HEK293 (cell line): Measurements from ENCODE around the gene DEDD.

Source experiments
- CTCF ChIA-PET: fragments of 350-600 bp; formaldehyde crosslinking; extraction: SDS; loops from one replicate; lab custom pipeline; 2021; ENCODE audit warnings: antibody characterized with exemption; lab: Yijun Ruan, JAX
- POLR2A ChIA-PET: fragments of 300-600 bp; formaldehyde crosslinking; extraction: SDS; loops from one replicate; lab custom pipeline; 2020; ENCODE audit warnings: antibody characterized with exemption, inconsistent platforms; lab: Yijun Ruan, JAX
- H3K27ac ChIP-seq: fragments of 200-500 bp; sonication (Bioruptor generic); 2 replicates; pipeline ENCODE4 v1.5.1; 2014; ENCODE audit warnings: low read depth, low read length, control low read depth, inconsistent platforms; ENCODE audit errors: extremely low read depth
- H3K36me3 ChIP-seq, 2 experiments: fragments of 200-500 bp in 1 of 2; sonication (Bioruptor generic) in 1 of 2; 1 replicate in 1 of 2; 2 replicates in 1 of 2; pipeline ENCODE4 v1.5.1; 2014 to 2017; ENCODE audit warnings: inconsistent platforms in 2 of 2, low read length in 2 of 2; ENCODE audit not compliant: control insufficient read depth in 2 of 2, insufficient read depth in 1 of 2
- H3K4me1 ChIP-seq: fragments of 200-500 bp; sonication (Bioruptor generic); 2 replicates; pipeline ENCODE4 v1.5.1; 2014; ENCODE audit warnings: mild to moderate bottlenecking, low read length, inconsistent platforms; ENCODE audit not compliant: control insufficient read depth, insufficient read depth
- H3K4me3 ChIP-seq: 2 replicates; pipeline ENCODE4 v1.5.1; 2011; ENCODE audit warnings: low read depth, mild to moderate bottlenecking, control low read depth, low read length, moderate library complexity
- H3K9me3 ChIP-seq: fragments of 200-500 bp; sonication (Bioruptor generic); 2 replicates; pipeline ENCODE4 v1.5.1; 2014; ENCODE audit warnings: low read depth, low read length, inconsistent platforms; ENCODE audit not compliant: control insufficient read depth, insufficient read depth
- EGR2 ChIP-seq: fragments of 450-650 bp; formaldehyde crosslinking; IDR thresholded peaks from 2 replicates; pipeline ENCODE4 v1.5.1; 2016; ENCODE audit warnings: low read depth, missing biosample characterization, missing genetic modification characterization
- PRDM2 ChIP-seq: fragments of 450-650 bp; formaldehyde crosslinking; IDR thresholded peaks from 2 replicates; pipeline ENCODE4 v1.5.1; 2016; ENCODE audit warnings: missing biosample characterization, missing genetic modification characterization, borderline replicate concordance
- YY2 ChIP-seq: fragments of 450-650 bp; formaldehyde crosslinking; IDR thresholded peaks from 2 replicates; pipeline ENCODE4 v1.5.1; 2016; ENCODE audit warnings: missing biosample characterization, missing genetic modification characterization
- ZEB2 ChIP-seq: fragments of 450-650 bp; formaldehyde crosslinking; IDR thresholded peaks from 2 replicates; pipeline ENCODE4 v1.5.1; 2016; ENCODE audit warnings: missing biosample characterization, missing genetic modification characterization
- ZFP41 ChIP-seq: fragments of 450-650 bp; formaldehyde crosslinking; IDR thresholded peaks from 2 replicates; pipeline ENCODE4 v1.5.1; 2016; ENCODE audit warnings: missing biosample characterization, missing genetic modification characterization, borderline replicate concordance
- ZFP69B ChIP-seq: fragments of 450-650 bp; formaldehyde crosslinking; IDR thresholded peaks from 2 replicates; pipeline ENCODE4 v1.5.1; 2016; ENCODE audit warnings: missing biosample characterization, missing genetic modification characterization
- ZNF10 ChIP-seq: fragments of 450-650 bp; formaldehyde crosslinking; IDR thresholded peaks from 2 replicates; pipeline ENCODE4 v1.5.1; 2017; ENCODE audit warnings: missing biosample characterization, missing genetic modification characterization
- ZNF112 ChIP-seq: fragments of 450-650 bp; formaldehyde crosslinking; IDR thresholded peaks from 2 replicates; pipeline ENCODE4 v1.5.0; 2017; ENCODE audit warnings: missing biosample characterization, missing genetic modification characterization
- ZNF132 ChIP-seq: fragments of 450-650 bp; formaldehyde crosslinking; IDR thresholded peaks from 2 replicates; pipeline ENCODE4 v1.5.1; 2017; ENCODE audit warnings: missing biosample characterization, missing genetic modification characterization, borderline replicate concordance
- ZNF133 ChIP-seq: fragments of 450-650 bp; formaldehyde crosslinking; IDR thresholded peaks from 2 replicates; pipeline ENCODE4 v1.5.1; 2016; ENCODE audit warnings: missing biosample characterization, missing genetic modification characterization
- ZNF16 ChIP-seq: fragments of 450-650 bp; formaldehyde crosslinking; IDR thresholded peaks from 2 replicates; pipeline ENCODE4 v1.5.1; 2016; ENCODE audit warnings: low read depth, missing biosample characterization, missing genetic modification characterization
- ZNF211 ChIP-seq: fragments of 450-650 bp; formaldehyde crosslinking; IDR thresholded peaks from 2 replicates; pipeline ENCODE4 v1.5.1; 2016; ENCODE audit warnings: low read depth, missing biosample characterization, missing genetic modification characterization
- ZNF223 ChIP-seq: fragments of 450-650 bp; formaldehyde crosslinking; IDR thresholded peaks from 2 replicates; pipeline ENCODE4 v1.5.1; 2016; ENCODE audit warnings: missing biosample characterization, missing genetic modification characterization
- ZNF292 ChIP-seq: fragments of 450-650 bp; formaldehyde crosslinking; IDR thresholded peaks from 2 replicates; pipeline ENCODE4 v1.5.1; 2016; ENCODE audit warnings: low read depth, missing biosample characterization, missing genetic modification characterization, borderline replicate concordance
- ZNF398 ChIP-seq: fragments of 450-650 bp; formaldehyde crosslinking; IDR thresholded peaks from 2 replicates; pipeline ENCODE4 v1.5.1; 2017; ENCODE audit warnings: missing biosample characterization, missing genetic modification characterization
- ZNF529 ChIP-seq: fragments of 450-650 bp; formaldehyde crosslinking; IDR thresholded peaks from 2 replicates; pipeline ENCODE4 v1.5.1; 2017; ENCODE audit warnings: missing genetic modification characterization, missing biosample characterization; ENCODE audit not compliant: insufficient replicate concordance
- ZNF747 ChIP-seq: fragments of 450-650 bp; formaldehyde crosslinking; IDR thresholded peaks from 2 replicates; pipeline ENCODE4 v1.5.1; 2016; ENCODE audit warnings: missing biosample characterization, missing genetic modification characterization
- ZNF785 ChIP-seq: fragments of 450-650 bp; formaldehyde crosslinking; IDR thresholded peaks from 2 replicates; pipeline ENCODE4 v1.5.1; 2016; ENCODE audit warnings: missing biosample characterization, missing genetic modification characterization
- TF ChIP-seq, protein P1 (sequence below): fragments of 450-650 bp; formaldehyde crosslinking; IDR thresholded peaks from 2 replicates; pipeline ENCODE4 v1.5.1; 2016; ENCODE audit warnings: missing biosample characterization, missing genetic modification characterization
- TF ChIP-seq, protein P2 (sequence below): fragments of 450-650 bp; formaldehyde crosslinking; IDR thresholded peaks from 2 replicates; pipeline ENCODE4 v1.5.1; 2016; ENCODE audit warnings: missing biosample characterization, missing genetic modification characterization
- TF ChIP-seq, protein P3 (sequence below): fragments of 450-650 bp; formaldehyde crosslinking; IDR thresholded peaks from 2 replicates; pipeline ENCODE4 v1.5.1; 2016; ENCODE audit warnings: missing biosample characterization, missing genetic modification characterization

The DEDD gene

GRCh38 chr1:161115132-161115711, 17.2 kb downstream of the DEDD start (continued):
- TF ChIP-seq ZNF398 = no peak

- no peak for TF ChIP-seq ZNF223 (tag by site-specific recombination)
- TF ChIP-seq YY2 (tag by site-specific recombination) = no peak
- TF ChIP-seq ZEB2 (tag by site-specific recombination) = no peak
- TF ChIP-seq ZNF785 (tag by site-specific recombination) = no peak
- TF ChIP-seq ZNF10 = no peak
- TF ChIP-seq ZFP69B (tag by site-specific recombination) = no peak
- TF ChIP-seq ZNF211 = no peak
- TF ChIP-seq PRDM2 (tag by site-specific recombination) = no peak
- no peak for TF ChIP-seq ZNF292 (tag by site-specific recombination)
- no peak for TF ChIP-seq ZNF112 (tag by site-specific recombination)
- TF ChIP-seq ZNF16 (tag by site-specific recombination) = no peak
- TF ChIP-seq, protein P1, sequence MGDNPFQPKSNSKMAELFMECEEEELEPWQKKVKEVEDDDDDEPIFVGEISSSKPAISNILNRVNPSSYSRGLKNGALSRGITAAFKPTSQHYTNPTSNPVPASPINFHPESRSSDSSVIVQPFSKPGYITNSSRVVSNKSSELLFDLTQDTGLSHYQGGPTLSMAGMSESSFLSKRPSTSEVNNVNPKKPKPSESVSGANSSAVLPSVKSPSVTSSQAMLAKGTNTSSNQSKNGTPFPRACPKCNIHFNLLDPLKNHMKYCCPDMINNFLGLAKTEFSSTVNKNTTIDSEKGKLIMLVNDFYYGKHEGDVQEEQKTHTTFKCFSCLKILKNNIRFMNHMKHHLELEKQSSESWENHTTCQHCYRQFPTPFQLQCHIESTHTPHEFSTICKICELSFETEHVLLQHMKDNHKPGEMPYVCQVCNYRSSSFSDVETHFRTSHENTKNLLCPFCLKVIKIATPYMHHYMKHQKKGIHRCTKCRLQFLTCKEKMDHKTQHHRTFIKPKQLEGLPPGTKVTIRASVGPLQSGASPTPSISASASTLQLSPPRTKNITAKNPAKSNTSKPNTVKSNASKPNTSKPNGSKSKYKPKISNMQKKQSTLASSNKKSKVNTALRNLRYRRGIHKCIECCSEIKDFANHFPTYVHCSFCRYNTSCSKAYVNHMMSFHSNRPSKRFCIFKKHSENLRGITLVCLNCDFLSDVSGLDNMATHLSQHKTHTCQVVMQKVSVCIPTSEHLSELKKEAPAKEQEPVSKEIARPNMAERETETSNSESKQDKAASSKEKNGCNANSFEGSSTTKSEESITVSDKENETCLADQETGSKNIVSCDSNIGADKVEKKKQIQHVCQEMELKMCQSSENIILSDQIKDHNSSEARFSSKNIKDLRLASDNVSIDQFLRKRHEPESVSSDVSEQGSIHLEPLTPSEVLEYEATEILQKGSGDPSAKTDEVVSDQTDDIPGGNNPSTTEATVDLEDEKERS = no peak
- no peak for TF ChIP-seq ZNF132 (tag by site-specific recombination)
- TF ChIP-seq ZFP41 = no peak
- no peak for TF ChIP-seq ZNF747 (tag by site-specific recombination)
- TF ChIP-seq EGR2 (tag by site-specific recombination) = no peak
- TF ChIP-seq, protein P2, sequence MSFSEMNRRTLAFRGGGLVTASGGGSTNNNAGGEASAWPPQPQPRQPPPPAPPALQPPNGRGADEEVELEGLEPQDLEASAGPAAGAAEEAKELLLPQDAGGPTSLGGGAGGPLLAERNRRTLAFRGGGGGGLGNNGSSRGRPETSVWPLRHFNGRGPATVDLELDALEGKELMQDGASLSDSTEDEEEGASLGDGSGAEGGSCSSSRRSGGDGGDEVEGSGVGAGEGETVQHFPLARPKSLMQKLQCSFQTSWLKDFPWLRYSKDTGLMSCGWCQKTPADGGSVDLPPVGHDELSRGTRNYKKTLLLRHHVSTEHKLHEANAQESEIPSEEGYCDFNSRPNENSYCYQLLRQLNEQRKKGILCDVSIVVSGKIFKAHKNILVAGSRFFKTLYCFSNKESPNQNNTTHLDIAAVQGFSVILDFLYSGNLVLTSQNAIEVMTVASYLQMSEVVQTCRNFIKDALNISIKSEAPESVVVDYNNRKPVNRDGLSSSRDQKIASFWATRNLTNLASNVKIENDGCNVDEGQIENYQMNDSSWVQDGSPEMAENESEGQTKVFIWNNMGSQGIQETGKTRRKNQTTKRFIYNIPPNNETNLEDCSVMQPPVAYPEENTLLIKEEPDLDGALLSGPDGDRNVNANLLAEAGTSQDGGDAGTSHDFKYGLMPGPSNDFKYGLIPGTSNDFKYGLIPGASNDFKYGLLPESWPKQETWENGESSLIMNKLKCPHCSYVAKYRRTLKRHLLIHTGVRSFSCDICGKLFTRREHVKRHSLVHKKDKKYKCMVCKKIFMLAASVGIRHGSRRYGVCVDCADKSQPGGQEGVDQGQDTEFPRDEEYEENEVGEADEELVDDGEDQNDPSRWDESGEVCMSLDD (tag by site-specific recombination) = no peak
- TF ChIP-seq ZNF133 (tag by site-specific recombination) = no peak
- TF ChIP-seq, protein P3, sequence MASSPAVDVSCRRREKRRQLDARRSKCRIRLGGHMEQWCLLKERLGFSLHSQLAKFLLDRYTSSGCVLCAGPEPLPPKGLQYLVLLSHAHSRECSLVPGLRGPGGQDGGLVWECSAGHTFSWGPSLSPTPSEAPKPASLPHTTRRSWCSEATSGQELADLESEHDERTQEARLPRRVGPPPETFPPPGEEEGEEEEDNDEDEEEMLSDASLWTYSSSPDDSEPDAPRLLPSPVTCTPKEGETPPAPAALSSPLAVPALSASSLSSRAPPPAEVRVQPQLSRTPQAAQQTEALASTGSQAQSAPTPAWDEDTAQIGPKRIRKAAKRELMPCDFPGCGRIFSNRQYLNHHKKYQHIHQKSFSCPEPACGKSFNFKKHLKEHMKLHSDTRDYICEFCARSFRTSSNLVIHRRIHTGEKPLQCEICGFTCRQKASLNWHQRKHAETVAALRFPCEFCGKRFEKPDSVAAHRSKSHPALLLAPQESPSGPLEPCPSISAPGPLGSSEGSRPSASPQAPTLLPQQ = no peak
- no peak for TF ChIP-seq ZNF529 (tag by site-specific recombination)
- Histone ChIP-seq H3K4me1 (peaks cover 9% of the 10 kb centered on the region), H3K36me3 (peaks cover 0 to 16% of the 10 kb centered on the region in 2 experiments; a peak in 2 of 3 replicates), H3K4me3 (no peak overlapping the region), H3K9me3 (no peaks in the 10 kb centered on the region), H3K27ac (no peak overlapping the region)
- ChIA-PET CTCF (interaction anchor here (1.2 kb wide), 1 partner anchor 22 kb away, joined by 3 read pairs; no protein-coding TSS in a partner anchor), POLR2A (interaction anchor here (0.7 to 1.5 kb wide), 2 partner anchors 10 to 21 kb away, joined by 3 read pairs; no protein-coding TSS in a partner anchor)
These were observed 17.9 kb downstream of the DEDD start for GRCh38 chr1:161114556-161114955.
